ENCODE results near the gene TMEM72. TPM values are rescaled to one million over a fixed set of nuclear protein-coding genes. Genes with fewer than 3 reads are reported as not detected.
A peak's percentile ranks its signal among the peaks of the same experiment; 100 is the strongest.

Gene TMEM72
- total and polyA plus RNA-seq, 2 of the 13 experiments (the other 11 are each of a cell fraction or from before 2014, with no cell fraction given), result 0.04 TPM; not detected in 1

- no peak for DNase-seq (ENCODE audit: low spot score)
- no peak for FAIRE-seq
- peaks cover 60% of the 10 kb centered on the region for H3K79me2 ChIP-seq (ENCODE audit: insufficient read depth, low read length)
- peaks cover 9% of the 10 kb centered on the region; the same call in 1 of the 2 replicates for H4K20me1 ChIP-seq (ENCODE audit: insufficient read depth, low read length)
- in situ Hi-C loops (cut with HindIII; ENCODE audit: extremely low pct_ligation_motif_present, low pct_unique_long_range_greater_than_20kb) (loop anchor here (25.0 kb wide), 1 partner anchor 1555 kb away; the partner anchor contains the start of gene HNRNPF), intact Hi-C loops (cut with micrococcal nuclease; ENCODE audit: unreplicated experiment) (no loop called here)
- no peak overlapping the region for H2AFZ ChIP-seq (ENCODE audit: low read length)
- peak overlapping the region; percentile 56 for H3K27ac ChIP-seq (ENCODE audit: extremely low read length, insufficient read depth, low read length)
- peaks cover 69% of the 10 kb centered on the region for H3K4me1 ChIP-seq (ENCODE audit: insufficient read depth, low read length)
- peaks cover 12 to 39% of the 10 kb centered on the region in 2 experiments for H3K36me3 ChIP-seq (replicated peaks in 1 of 2; ENCODE audit: control insufficient read depth in 1 of 2, insufficient read depth in 2 of 2, low read length in 2 of 2)
- ChIA-PET CTCF (ENCODE audit: low intra/inter-chr PET ratio, low total read pairs) (interaction anchor here (1.5 kb wide), 1 partner anchor 8 kb away, joined by 5 read pairs; no protein-coding TSS in a partner anchor), POLR2A (interaction anchor here (1.1 to 13.2 kb wide), 9 partner anchors 10 to 707 kb away, joined by 3 to 407 read pairs (median 9); partner anchors contain the start of gene DEPP1)
- WGBS (ENCODE audit: low lambda C conversion rate), result 93% methylated on average over 8 of the region's 8 CpGs
- no peak for ATAC-seq
- no peak for TF ChIP-seq CEBPG (CRISPR knock-in tag; IDR thresholded peaks at IDR 0.05)
- TF ChIP-seq AGO2 (optimal IDR thresholded peaks at IDR 0.05; ENCODE audit: low read depth, low read length), result peak; percentile 51
- peak; percentile 29 for TF ChIP-seq ZNF687 (CRISPR knock-in tag; IDR thresholded peaks at IDR 0.05)
- H3K4me3 ChIP-seq (replicated peaks in 1 of 3; ENCODE audit: insufficient read depth in 1 of 3, low read depth in 2 of 3, low read length in 3 of 3), result no peak overlapping the region; a peak in 1 of 6 replicates
- H3K4me2 ChIP-seq (ENCODE audit: low read depth, low read length), result peak overlapping the region; percentile 95; the same call in 1 of the 2 replicates
- no TSS peak for BruUV-seq (replicated peaks)
- no peaks in the 10 kb centered on the region for H3K9me3 ChIP-seq (ENCODE audit: low read length)
- no peaks in the 10 kb centered on the region for H3K27me3 ChIP-seq (ENCODE audit: control insufficient read depth in 1 of 2, insufficient read depth in 2 of 2, low read length in 2 of 2)
- no peak overlapping the region for H3K9ac ChIP-seq (ENCODE audit: insufficient read depth, low read depth, low read length)
These were observed 55.8 kb downstream of the TMEM72 start for GRCh38 chr10:44966816-44967509.
